Spleen (tissue), 7 donors: Measurements from ENCODE around the gene RIPK4.

Experiments
- CTCF ChIP-seq, 11 experiments: fragments of 200-600 bp in 7 of 11; fragments of 450-650 bp in 4 of 11; sonication (generic) in 4 of 11; IDR thresholded peaks in 8 of 11; conservative IDR thresholded peaks in 3 of 11; 1 replicate in 7 of 11; 2 replicates in 4 of 11; pipeline versions ENCODE4 v1.4.0 to v1.8.0; 2016 to 2021; ENCODE audit warnings: antibody characterized with exemption in 11 of 11, inconsistent platforms in 4 of 11, mild to moderate bottlenecking in 1 of 11
- POLR2A ChIP-seq, 3 donors: fragments of 450-650 bp; IDR thresholded peaks; one replicate each; pipeline ENCODE4 v1.5.1; 2017; ENCODE audit warnings: antibody characterized with exemption in 3 of 3, mild to moderate bottlenecking in 1 of 3
- POLR2AphosphoS5 ChIP-seq, 3 donors: sonication (generic); formaldehyde crosslinking; IDR thresholded peaks; one replicate each; pipeline ENCODE4 v1.5.1; 2017; ENCODE audit warnings: antibody characterized with exemption in 3 of 3
- donor health status: DM: no; HTN: no; CAD: no; lungs with moderate emphysema.
- donor health status: DM: no; HTN: no; CAD: no.
- donor health status: DM: no; HTN: no; CAD: no.

- TF ChIP-seq POLR2AphosphoS5 (IDR thresholded peaks at IDR 0.05) (no peak), POLR2A (IDR thresholded peaks at IDR 0.05) (no peak), CTCF (IDR thresholded peaks at IDR 0.05 in 8 of 11, conservative IDR thresholded peaks at IDR 0.05 in 3 of 11) (no peak)
These were observed 32.9 kb upstream of the RIPK4 start for GRCh38 chr21:41799763-41800162.
